ENCODE data around the gene DNAI1. TPM values are rescaled to one million over a fixed set of nuclear protein-coding genes. Genes with fewer than 3 reads are reported as not detected.

DNAI1 gene
- total and polyA plus RNA-seq, 2 of the 13 experiments (the other 11 are each of a cell fraction or from before 2014, with no cell fraction given), result not detected

DNA sequence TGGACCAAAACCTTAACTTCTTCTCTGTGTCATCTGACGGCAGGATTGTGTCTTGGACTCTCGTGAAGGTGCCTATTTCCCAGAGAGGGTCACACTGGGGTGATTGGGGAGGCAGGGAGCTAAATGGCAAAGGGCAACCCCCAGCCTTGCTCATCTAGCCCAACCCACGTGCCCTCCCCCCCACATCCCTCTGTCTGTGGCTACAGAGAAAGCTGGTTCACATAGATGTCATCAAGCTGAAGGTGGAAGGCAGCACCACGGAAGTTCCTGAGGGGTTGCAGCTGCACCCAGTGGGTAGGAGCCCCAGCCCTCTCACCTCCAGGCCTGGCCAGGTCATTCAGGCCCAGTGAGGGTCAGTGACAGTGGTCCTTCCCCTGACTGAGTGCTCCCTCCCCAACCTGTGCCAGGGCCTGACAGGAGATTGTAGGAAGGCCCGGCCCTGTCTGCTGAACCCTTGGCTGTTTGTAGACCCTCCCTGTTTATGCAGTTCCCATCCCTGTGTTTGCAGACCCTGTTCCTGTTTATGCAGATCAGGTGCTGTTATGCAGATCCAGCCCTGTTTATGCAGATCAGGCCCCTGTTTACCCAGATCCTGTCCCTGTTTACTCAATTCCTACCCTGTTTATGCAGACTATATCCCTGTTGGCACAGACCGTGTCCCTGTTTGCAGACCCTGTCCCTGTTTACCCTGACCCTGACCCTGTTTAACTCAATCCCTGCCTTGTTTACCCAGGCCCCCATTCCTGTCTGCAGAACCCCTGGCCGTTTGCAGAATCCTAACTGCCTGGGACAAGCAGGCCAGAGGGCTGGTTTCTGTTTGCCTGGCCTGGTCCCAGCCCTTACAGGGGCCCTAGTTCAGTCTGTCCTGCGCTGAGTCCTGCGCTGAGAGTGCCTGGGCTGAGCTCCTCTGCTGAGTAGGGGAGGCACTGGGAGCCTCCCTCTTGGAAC is 53.8 kb downstream of the DNAI1 start (continued):
- TF ChIP-seq, protein P1, sequence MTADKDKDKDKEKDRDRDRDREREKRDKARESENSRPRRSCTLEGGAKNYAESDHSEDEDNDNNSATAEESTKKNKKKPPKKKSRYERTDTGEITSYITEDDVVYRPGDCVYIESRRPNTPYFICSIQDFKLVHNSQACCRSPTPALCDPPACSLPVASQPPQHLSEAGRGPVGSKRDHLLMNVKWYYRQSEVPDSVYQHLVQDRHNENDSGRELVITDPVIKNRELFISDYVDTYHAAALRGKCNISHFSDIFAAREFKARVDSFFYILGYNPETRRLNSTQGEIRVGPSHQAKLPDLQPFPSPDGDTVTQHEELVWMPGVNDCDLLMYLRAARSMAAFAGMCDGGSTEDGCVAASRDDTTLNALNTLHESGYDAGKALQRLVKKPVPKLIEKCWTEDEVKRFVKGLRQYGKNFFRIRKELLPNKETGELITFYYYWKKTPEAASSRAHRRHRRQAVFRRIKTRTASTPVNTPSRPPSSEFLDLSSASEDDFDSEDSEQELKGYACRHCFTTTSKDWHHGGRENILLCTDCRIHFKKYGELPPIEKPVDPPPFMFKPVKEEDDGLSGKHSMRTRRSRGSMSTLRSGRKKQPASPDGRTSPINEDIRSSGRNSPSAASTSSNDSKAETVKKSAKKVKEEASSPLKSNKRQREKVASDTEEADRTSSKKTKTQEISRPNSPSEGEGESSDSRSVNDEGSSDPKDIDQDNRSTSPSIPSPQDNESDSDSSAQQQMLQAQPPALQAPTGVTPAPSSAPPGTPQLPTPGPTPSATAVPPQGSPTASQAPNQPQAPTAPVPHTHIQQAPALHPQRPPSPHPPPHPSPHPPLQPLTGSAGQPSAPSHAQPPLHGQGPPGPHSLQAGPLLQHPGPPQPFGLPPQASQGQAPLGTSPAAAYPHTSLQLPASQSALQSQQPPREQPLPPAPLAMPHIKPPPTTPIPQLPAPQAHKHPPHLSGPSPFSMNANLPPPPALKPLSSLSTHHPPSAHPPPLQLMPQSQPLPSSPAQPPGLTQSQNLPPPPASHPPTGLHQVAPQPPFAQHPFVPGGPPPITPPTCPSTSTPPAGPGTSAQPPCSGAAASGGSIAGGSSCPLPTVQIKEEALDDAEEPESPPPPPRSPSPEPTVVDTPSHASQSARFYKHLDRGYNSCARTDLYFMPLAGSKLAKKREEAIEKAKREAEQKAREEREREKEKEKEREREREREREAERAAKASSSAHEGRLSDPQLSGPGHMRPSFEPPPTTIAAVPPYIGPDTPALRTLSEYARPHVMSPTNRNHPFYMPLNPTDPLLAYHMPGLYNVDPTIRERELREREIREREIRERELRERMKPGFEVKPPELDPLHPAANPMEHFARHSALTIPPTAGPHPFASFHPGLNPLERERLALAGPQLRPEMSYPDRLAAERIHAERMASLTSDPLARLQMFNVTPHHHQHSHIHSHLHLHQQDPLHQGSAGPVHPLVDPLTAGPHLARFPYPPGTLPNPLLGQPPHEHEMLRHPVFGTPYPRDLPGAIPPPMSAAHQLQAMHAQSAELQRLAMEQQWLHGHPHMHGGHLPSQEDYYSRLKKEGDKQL (CRISPR knock-in tag; IDR thresholded peaks at IDR 0.05; ENCODE audit: low read depth), result peak; percentile 85
- peak; percentile 84 for TF ChIP-seq ZBTB7B (CRISPR knock-in tag; IDR thresholded peaks at IDR 0.05)
- peak; percentile 56 for TF ChIP-seq NR2C2 (CRISPR knock-in tag; IDR thresholded peaks at IDR 0.05; ENCODE audit: borderline replicate concordance)
- TF ChIP-seq PPARG (CRISPR knock-in tag; conservative IDR thresholded peaks at IDR 0.05), result no peak
- TF ChIP-seq FOXP4 (CRISPR knock-in tag; IDR thresholded peaks at IDR 0.05), result peak; percentile 97
- TF ChIP-seq ZNF883 (CRISPR knock-in tag; IDR thresholded peaks at IDR 0.05; ENCODE audit: not compliant biosample characterization), result peak; percentile 67
- peak; percentile 59; the same call in 1 of the 2 replicates for TF ChIP-seq FOXK2 (IDR thresholded peaks at IDR 0.05)
- TF ChIP-seq NONO (IDR thresholded peaks at IDR 0.05), result no peak
- TF ChIP-seq NONO (CRISPR knock-in tag; conservative IDR thresholded peaks at IDR 0.05), result peak; percentile 75
- 0 out of 2 replicates have a peak, but pooled peaks have one; percentile 47 for TF ChIP-seq REPIN1 (CRISPR knock-in tag; IDR thresholded peaks at IDR 0.05; ENCODE audit: borderline replicate concordance, low read depth)
- no peak for TF ChIP-seq ZSCAN29 (CRISPR knock-in tag; conservative IDR thresholded peaks at IDR 0.05)
- peak; percentile 47; the same call in 1 of the 2 replicates for TF ChIP-seq ZMYM4 (CRISPR knock-in tag; IDR thresholded peaks at IDR 0.05)
- peak; percentile 23; the same call in 1 of the 2 replicates for TF ChIP-seq ZNF605 (CRISPR knock-in tag; IDR thresholded peaks at IDR 0.05)
- TF ChIP-seq, protein P2, sequence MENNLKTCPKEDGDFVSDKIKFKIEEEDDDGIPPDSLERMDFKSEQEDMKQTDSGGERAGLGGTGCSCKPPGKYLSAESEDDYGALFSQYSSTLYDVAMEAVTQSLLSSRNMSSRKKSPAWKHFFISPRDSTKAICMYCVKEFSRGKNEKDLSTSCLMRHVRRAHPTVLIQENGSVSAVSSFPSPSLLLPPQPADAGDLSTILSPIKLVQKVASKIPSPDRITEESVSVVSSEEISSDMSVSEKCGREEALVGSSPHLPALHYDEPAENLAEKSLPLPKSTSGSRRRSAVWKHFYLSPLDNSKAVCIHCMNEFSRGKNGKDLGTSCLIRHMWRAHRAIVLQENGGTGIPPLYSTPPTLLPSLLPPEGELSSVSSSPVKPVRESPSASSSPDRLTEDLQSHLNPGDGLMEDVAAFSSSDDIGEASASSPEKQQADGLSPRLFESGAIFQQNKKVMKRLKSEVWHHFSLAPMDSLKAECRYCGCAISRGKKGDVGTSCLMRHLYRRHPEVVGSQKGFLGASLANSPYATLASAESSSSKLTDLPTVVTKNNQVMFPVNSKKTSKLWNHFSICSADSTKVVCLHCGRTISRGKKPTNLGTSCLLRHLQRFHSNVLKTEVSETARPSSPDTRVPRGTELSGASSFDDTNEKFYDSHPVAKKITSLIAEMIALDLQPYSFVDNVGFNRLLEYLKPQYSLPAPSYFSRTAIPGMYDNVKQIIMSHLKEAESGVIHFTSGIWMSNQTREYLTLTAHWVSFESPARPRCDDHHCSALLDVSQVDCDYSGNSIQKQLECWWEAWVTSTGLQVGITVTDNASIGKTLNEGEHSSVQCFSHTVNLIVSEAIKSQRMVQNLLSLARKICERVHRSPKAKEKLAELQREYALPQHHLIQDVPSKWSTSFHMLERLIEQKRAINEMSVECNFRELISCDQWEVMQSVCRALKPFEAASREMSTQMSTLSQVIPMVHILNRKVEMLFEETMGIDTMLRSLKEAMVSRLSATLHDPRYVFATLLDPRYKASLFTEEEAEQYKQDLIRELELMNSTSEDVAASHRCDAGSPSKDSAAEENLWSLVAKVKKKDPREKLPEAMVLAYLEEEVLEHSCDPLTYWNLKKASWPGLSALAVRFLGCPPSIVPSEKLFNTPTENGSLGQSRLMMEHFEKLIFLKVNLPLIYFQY (CRISPR knock-in tag; IDR thresholded peaks at IDR 0.05; ENCODE audit: borderline replicate concordance), result no peak
- TF ChIP-seq BORCS8-MEF2B (CRISPR knock-in tag; IDR thresholded peaks at IDR 0.05), result 0 out of 2 replicates have a peak, but pooled peaks have one; percentile 32
- TF ChIP-seq ZBTB3 (CRISPR knock-in tag; IDR thresholded peaks at IDR 0.05; ENCODE audit: borderline replicate concordance, low read depth), result no peak

Data from HepG2 (cell line).